GM12892 (cell line): ENCODE data around the gene CNIH1.

Experiments used
- POLR2A ChIP-seq: IDR thresholded peaks from 2 replicates; pipeline ENCODE4 v1.6.1; 2011; ENCODE audit warnings: low read depth, low read length, control low read depth
- POLR2AphosphoS5 ChIP-seq: IDR thresholded peaks from 2 replicates; pipeline ENCODE4 v1.6.1; 2011; ENCODE audit warnings: low read depth, low read length, control low read depth

- no peak for TF ChIP-seq POLR2A
- TF ChIP-seq POLR2AphosphoS5, result no peak
Observed at GRCh38 chr14:54467280-54467679, 26.1 kb upstream of the CNIH1 start.
